OCI-LY7 (cell line): Measurements from ENCODE around the gene SHLD1.

Source experiments
- EZH2phosphoT487 ChIP-seq: fragments of 200-600 bp; sonication (generic); IDR thresholded peaks from 2 replicates; pipeline ENCODE4 v1.6.1; 2018; ENCODE audit warnings: low read depth, borderline replicate concordance, mild to moderate bottlenecking, mixed run types, antibody characterized with exemption, low read length, moderate library complexity, mixed read lengths
- TF ChIP-seq, protein P1 (sequence below): fragments of 200-600 bp; sonication (generic); conservative IDR thresholded peaks from 2 replicates; pipeline ENCODE4 v1.5.1; 2014; ENCODE audit warnings: mild to moderate bottlenecking, antibody characterized with exemption, low read length, moderate library complexity, mixed read lengths

DNA sequence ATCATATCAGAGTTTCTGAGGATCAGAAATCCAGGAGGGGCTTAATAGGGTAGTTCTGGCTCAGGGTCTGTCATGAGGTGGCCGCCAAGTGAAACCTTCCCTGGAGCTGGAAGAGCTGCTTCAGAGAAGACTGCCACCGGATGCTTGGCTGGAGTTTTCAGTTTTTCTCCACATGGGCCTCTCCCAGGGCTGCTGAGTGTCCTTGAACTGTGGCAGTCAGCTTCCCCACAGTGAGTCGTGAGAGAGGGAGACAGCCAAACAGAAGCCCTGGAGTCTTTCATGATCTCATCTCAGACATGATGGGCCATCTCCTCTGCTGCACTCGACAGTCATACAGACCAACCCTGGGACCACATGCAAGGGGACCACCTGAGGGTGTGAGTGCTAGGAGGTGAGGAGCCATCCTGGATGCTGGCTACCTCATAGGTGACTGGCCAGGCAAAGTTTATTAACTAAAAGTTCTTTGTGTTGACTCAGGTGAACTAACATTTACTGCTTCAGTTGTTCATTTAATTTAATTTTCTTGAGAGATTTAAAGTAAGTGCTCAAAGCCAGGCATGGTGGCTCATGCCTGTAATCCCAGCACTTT is 71.5 kb downstream of the SHLD1 start:
- TF ChIP-seq, protein P1, sequence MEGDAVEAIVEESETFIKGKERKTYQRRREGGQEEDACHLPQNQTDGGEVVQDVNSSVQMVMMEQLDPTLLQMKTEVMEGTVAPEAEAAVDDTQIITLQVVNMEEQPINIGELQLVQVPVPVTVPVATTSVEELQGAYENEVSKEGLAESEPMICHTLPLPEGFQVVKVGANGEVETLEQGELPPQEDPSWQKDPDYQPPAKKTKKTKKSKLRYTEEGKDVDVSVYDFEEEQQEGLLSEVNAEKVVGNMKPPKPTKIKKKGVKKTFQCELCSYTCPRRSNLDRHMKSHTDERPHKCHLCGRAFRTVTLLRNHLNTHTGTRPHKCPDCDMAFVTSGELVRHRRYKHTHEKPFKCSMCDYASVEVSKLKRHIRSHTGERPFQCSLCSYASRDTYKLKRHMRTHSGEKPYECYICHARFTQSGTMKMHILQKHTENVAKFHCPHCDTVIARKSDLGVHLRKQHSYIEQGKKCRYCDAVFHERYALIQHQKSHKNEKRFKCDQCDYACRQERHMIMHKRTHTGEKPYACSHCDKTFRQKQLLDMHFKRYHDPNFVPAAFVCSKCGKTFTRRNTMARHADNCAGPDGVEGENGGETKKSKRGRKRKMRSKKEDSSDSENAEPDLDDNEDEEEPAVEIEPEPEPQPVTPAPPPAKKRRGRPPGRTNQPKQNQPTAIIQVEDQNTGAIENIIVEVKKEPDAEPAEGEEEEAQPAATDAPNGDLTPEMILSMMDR: no peak
- TF ChIP-seq EZH2phosphoT487: no peak
